Measurements from ENCODE around the gene NAT14. TPM values are rescaled to one million over a fixed set of nuclear protein-coding genes. Genes with fewer than 3 reads are reported as not detected.
A peak's percentile ranks its signal among the peaks of the same experiment; 100 is the strongest.

Gene NAT14
- total RNA-seq, 4 donors from 2014 or later: 5.1 to 28.3 (median 12.2) TPM

DNA sequence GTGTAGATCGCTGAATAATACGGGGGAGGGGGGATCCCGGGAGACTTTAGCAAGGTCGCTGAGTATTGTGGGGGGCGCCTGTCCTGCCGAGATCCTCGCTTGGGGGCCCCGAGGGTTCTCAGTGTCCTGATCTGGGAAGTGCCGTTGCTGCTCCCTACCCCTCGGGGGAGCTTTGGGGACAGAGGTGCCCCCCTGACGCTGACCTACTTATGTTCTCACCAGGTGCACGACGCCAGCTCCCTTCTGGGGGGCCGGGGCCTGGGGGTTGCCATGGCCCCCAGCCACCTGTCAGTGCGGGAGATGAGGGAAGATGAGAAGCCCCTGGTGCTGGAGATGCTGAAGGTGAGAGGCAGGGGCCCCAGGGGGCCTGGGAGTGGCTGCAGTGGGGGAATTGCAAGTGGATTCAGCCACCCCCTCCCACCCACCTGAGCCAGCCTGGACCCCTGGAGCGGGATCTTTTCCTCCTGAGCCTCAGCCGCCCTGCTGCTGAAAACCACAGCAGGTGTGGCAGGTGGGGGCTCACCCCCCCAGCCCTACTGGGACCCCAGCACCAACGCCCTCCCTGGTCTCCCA lies 537 bp downstream of the NAT14 start:
- H3K4me3 ChIP-seq (replicated peaks in 1 of 3): peak overlapping the region in 2 of 3 donors; percentile 40 to 47
- DNase-seq: no peak
- WGBS, 2 donors: 27 to 33% methylated on average over 12 to 13 of the region's 18 CpGs
- no peaks in the 10 kb centered on the region for H3K9me3 ChIP-seq
- peaks cover 32 to 43% of the 10 kb centered on the region in 2 donors for H3K4me1 ChIP-seq
- no peaks in the 10 kb centered on the region for H3K27me3 ChIP-seq
- H3K36me3 ChIP-seq: peaks cover 0 to 18% of the 10 kb centered on the region in 2 donors
- intact Hi-C loops (cut with DNase I): no loop called here
- peak overlapping the region; percentile 78 to 97 (median 80) for H3K27ac ChIP-seq
- TF ChIP-seq, protein P1, sequence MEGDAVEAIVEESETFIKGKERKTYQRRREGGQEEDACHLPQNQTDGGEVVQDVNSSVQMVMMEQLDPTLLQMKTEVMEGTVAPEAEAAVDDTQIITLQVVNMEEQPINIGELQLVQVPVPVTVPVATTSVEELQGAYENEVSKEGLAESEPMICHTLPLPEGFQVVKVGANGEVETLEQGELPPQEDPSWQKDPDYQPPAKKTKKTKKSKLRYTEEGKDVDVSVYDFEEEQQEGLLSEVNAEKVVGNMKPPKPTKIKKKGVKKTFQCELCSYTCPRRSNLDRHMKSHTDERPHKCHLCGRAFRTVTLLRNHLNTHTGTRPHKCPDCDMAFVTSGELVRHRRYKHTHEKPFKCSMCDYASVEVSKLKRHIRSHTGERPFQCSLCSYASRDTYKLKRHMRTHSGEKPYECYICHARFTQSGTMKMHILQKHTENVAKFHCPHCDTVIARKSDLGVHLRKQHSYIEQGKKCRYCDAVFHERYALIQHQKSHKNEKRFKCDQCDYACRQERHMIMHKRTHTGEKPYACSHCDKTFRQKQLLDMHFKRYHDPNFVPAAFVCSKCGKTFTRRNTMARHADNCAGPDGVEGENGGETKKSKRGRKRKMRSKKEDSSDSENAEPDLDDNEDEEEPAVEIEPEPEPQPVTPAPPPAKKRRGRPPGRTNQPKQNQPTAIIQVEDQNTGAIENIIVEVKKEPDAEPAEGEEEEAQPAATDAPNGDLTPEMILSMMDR (IDR thresholded peaks at IDR 0.05): no peak
- TF ChIP-seq POLR2A (IDR thresholded peaks at IDR 0.05): no peak

DNA sequence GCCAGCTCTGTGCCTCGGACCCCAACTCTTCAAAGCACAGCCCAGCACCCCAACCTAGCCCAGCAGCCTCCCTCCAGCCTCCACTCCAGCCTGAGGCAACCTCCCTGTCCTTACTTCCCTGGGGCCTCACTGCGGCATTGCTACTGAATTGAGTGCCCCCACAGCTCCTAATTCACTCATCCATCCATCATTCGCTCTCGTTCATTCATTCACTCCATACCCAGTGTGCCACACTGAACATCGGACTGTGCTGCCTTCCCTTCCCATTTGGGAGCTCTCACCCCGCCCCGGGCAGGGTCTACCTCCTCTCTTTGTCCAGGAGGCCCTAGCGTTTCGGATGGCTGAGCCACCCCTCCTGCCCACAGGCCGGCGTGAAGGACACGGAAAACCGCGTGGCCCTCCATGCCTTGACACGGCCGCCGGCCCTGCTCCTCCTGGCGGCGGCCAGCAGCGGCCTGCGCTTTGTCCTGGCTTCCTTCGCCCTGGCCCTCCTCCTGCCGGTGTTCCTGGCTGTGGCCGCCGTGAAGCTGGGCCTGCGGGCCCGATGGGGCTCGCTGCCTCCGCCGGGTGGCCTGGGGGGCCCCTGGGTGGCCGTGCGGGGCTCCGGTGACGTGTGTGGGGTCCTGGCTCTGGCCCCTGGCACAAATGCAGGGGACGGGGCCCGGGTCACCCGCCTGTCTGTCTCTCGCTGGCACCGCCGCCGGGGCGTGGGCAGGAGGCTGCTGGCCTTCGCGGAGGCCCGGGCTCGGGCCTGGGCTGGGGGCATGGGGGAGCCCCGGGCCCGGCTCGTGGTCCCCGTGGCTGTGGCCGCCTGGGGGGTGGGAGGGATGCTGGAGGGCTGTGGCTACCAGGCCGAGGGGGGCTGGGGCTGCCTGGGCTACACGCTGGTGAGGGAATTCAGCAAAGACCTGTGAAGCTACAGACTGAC lies 1.3 kb downstream of the NAT14 start:
- peak overlapping the region; percentile 70 to 97 (median 80) for H3K27ac ChIP-seq
- no peaks in the 10 kb centered on the region for H3K9me3 ChIP-seq
- intact Hi-C loops (cut with DNase I): no loop called here
- H3K36me3 ChIP-seq: peaks cover 0 to 18% of the 10 kb centered on the region in 2 donors
- no peak for DNase-seq
- no peaks in the 10 kb centered on the region for H3K27me3 ChIP-seq
- H3K4me1 ChIP-seq: peaks cover 32 to 41% of the 10 kb centered on the region in 2 donors
- WGBS, 2 donors: 65 to 83% methylated on average over 25 to 31 of the region's 53 CpGs
- no peak overlapping the region for H3K4me3 ChIP-seq (replicated peaks in 1 of 3)
- TF ChIP-seq, protein P1 (IDR thresholded peaks at IDR 0.05): peak in 1 of 6 experiments; percentile 9
- no peak for TF ChIP-seq POLR2A (IDR thresholded peaks at IDR 0.05)

DNA sequence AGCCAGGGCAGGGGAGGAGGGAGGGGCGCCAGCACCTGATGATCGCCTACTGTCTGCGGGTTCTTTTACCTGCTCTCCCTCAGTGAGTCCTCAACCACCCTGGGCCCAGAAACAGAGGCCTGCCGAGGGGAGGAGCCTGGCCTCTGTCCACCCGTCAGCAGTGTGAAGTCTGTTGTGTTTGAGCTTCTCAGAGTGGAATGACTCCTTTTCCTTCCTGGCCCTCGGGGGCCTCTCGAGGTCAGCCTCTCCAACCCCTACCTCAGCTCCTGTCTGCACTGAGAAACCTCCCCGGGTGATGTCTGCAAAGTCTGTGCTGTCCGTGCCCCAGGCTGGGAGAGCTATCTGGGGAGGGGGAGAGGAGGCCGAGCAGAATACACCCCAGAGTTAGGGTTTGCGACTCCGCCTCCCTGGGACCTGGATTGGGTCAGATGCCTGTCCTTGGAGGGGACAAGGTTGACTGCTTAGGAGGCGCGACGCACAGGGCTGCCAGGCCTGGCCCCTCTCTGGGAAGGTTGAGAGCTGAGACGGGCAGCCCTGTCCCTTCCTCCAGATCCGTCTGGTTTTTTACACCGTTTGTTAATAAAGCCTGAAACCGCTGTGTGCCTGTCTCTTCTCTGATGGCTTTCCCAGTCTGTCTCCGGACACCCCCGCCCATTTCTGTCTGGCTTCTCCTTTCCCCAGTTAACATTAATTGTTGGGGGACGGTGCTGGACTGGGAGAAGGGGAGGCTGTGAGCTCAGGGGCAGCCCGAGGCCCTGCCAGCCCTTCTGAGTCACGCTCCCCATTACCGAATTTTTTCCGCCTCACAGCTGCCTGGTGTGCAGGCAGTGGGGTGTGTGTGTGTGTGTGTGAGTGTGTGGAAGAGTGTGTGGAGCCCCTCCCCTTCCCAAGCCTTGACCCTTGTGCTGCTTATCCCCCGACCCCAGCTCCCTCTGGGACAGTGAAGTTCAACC lies 2.3 kb downstream of the NAT14 start:
- intact Hi-C loops (cut with DNase I): no loop called here
- Histone ChIP-seq H3K4me1 (peaks cover 32 to 41% of the 10 kb centered on the region in 2 donors), H3K27ac (peak overlapping the region; percentile 70 to 97 (median 80)), H3K36me3 (peaks cover 0 to 11% of the 10 kb centered on the region in 2 donors), H3K4me3 (replicated peaks in 1 of 3) (no peak overlapping the region), H3K27me3 (no peaks in the 10 kb centered on the region), H3K9me3 (no peaks in the 10 kb centered on the region)
- peak; percentile 65 to 69 for DNase-seq
- TF ChIP-seq POLR2A (IDR thresholded peaks at IDR 0.05): peak in 1 of 2 donors; percentile 31
- TF ChIP-seq, protein P1 (IDR thresholded peaks at IDR 0.05): no peak
- WGBS, 2 donors: 22 to 26% methylated on average over 20 to 22 of the region's 27 CpGs

DNA sequence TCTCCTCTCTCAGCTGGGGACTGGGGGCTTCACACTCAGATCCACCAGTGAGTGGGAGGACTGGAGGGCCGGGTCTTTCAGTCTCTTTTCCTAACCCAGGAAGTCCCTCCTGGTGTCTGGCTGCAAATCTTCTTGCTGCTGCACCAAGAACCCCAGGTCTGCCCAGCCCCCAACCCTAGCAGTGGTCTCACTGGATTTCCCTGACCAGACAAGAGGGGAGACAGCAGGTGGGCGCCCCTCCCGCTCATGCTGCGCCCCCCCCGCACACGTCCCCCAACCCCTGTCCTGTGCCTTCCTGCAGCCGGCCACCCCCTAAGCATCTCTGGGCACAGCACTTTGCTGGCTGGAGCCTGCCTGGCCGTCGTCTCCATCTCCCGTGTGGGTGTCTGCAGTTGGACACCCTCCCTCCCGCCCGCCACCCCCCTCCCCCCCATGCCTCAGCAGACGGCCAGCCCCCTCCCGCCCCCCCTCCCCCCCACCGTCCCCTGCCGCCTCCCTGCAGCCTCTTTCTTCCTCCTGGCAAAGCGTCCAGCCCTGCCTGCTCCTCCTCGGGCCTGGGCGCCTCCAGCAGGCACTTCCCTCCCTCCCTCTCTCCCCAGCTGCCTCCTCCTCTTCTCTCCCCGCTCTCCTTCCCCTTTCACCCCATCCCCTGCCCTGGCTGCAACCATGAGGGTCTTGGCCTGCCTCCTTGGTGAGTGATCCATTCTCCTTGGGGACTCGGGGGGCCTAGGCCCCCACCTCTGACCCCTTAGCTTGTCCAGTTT lies 3.1 kb downstream of the NAT14 start, which contains the start of gene SSC5D:
Gene SSC5D, plus strand, starts transcription at position 513 of the 764 bp plus-strand sequence. Its CDS starts 154 bp downstream, at position 667.
- no peak for DNase-seq
- peaks cover 32 to 41% of the 10 kb centered on the region in 2 donors for H3K4me1 ChIP-seq
- no peaks in the 10 kb centered on the region for H3K27me3 ChIP-seq
- no peaks in the 10 kb centered on the region for H3K9me3 ChIP-seq
- peak within 1 kb of the TSS; percentile 70 to 97 (median 80) for H3K27ac ChIP-seq
- H3K4me3 ChIP-seq (replicated peaks in 1 of 3): no peak within 1 kb of the TSS
- 17 to 28% methylated on average over 7 to 14 of the region's 21 CpGs for WGBS, 2 donors
- TF ChIP-seq POLR2A (IDR thresholded peaks at IDR 0.05): no peak
- TF ChIP-seq, protein P1 (IDR thresholded peaks at IDR 0.05): no peak
- intact Hi-C loops (cut with DNase I): no loop called here
- peaks cover 0 to 2% of the 10 kb centered on the region in 2 donors for H3K36me3 ChIP-seq
